NB4 (cell line): ENCODE data around the gene MEN1.

ENCODE experiments used
- DNase-seq: peaks from one replicate; pipeline ENCODE4 v3.0.0; 2010; ENCODE audit warnings: low read depth
- H3K4me3 ChIP-seq: one replicate; pipeline ENCODE4 v1.5.1; 2011; ENCODE audit warnings: mild to moderate bottlenecking, low read depth, low read length, moderate library complexity
- CTCF ChIP-seq: IDR thresholded peaks from one replicate; pipeline ENCODE4 v1.5.1; 2012; ENCODE audit warnings: low read depth, low read length
- MYC ChIP-seq: IDR thresholded peaks from 2 replicates; pipeline ENCODE4 v1.6.1; 2011; ENCODE audit warnings: low read depth, low read length
- POLR2A ChIP-seq: IDR thresholded peaks from 2 replicates; pipeline ENCODE4 v1.6.1; 2011; ENCODE audit warnings: mild to moderate bottlenecking; ENCODE audit not compliant: insufficient read length; ENCODE audit errors: extremely low read depth
- TF ChIP-seq, protein P1 (sequence below): IDR thresholded peaks from 2 replicates; pipeline ENCODE4 v1.6.1; 2011; ENCODE audit warnings: low read depth, low read length

The MEN1 gene

DNA sequence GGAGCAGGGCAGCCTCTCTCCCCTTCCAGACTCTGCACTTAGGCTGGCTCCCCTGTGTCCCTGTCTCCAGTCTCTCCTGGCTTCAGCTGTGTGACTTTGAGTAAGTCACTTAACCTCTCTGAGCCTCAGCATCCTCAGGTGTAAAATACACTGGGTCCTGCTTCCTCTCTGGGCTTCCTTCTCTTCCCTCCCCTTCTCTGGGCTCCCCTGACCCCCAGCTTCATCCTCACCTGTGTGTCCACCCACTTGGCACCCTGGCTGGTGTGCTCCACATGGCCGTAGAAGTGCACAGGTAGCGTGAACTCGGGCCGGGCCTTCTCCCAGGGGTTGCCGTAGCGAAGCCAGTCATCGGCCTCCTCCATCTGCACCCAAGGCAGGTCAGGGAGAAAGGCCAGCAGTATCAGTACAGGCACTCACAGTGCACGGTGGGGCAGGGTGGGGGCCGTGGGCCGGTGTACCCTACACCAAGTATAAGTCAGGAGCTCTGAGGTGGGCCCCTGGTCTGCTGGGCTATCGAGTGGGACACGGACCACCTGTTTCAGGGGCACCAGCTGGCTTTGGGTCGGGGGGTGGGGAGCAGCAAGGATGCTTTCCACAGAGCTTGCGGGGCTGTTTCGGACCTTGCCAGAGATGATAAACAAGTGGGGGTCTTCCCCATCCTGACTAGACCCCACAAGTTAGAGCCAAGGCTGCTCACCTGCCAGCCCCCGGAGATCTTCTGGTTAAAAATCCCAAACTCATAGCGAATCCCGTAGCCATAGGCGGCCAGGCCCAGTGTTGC lies 52.6 kb downstream of the MEN1 start:
- TF ChIP-seq POLR2A, result no peak
- TF ChIP-seq CTCF, result no peak
- TF ChIP-seq, protein P1, sequence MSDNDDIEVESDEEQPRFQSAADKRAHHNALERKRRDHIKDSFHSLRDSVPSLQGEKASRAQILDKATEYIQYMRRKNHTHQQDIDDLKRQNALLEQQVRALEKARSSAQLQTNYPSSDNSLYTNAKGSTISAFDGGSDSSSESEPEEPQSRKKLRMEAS, result no peak
- TF ChIP-seq MYC, result no peak
- DNase-seq, result no peak
- H3K4me3 ChIP-seq, result no peak overlapping the region

DNA sequence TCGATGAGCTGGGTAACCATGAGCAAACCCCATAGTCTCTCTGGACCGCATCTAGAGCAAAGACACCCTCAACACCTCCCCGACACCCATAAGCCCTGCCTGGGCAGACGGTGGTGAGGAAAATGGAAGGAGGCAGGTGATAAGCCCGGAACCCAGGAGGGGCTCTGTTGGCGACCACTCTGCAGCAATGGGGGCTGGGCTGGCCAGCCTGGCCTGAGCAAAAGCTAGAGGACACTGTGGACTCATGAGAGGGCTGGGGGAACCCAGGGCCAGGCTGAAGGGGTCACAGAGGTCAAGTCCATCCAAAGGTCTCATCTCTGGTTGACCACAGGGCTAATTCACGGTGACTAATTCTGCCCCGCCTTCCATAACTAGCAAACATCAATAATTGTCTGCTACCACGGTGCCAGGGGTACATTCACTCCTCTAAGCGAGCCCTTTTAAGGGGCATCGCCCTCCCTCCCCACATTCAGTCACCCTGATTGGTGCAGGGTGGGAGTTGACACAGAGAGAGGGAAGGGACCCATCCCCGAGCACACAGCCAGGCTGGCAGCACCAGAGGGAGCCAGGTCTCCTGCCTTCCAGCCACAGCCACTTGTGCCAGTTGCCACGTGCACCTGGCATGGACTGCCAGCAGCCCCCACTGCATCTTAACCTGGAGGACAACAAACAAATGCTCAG lies 54.5 kb downstream of the MEN1 start:
- no peak for DNase-seq
- TF ChIP-seq, protein P1, result no peak
- TF ChIP-seq CTCF (no peak), MYC (no peak), POLR2A (no peak)
- no peak overlapping the region for H3K4me3 ChIP-seq

- no peak overlapping the region for H3K4me3 ChIP-seq
- DNase-seq, result no peak
- TF ChIP-seq, protein P1, result no peak
- TF ChIP-seq POLR2A (no peak), MYC (no peak)
Observed at GRCh38 chr11:64754919-64755662, 55.3 kb downstream of the MEN1 start.

DNA sequence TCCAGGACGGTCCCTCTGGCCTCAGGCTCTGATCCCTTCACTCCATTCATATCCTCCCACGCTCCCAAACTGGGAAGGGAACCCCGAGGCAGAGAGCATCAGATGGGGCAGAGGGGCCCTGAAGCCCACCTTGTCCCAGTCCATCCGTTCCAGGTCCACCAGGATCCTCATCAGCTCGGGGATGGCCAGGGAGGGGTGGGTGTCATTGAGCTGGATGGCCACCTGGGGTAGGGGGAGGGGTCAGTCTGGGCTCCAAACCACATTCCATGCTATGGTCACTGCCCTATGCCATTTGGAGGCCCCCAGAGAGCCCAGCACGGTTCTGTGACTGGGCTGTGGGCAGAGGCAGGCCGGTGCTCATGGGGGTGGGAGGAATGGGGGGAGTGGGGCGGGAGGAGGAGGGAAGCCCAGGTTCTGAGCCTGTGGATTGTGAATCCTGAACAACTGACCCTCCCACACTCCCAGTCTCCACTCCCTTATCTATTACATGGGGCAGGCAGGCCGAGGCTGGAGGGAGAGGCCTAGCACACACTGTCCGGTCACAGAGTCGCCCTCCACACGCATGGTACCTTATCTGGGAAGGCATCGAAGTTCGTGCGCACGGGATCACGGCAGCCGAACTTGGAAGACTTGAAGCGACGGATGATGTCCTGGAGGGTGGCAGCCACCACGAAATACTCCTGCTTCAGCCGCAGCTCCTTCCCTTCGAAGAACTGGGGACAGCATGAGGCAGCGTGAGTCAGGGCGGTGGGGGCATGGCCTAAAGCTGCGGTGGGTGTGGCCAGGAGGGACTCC lies 56.0 kb downstream of the MEN1 start:
- TF ChIP-seq, protein P1, result no peak
- no peak for TF ChIP-seq MYC
- TF ChIP-seq CTCF, result no peak
- no peak overlapping the region for H3K4me3 ChIP-seq
- DNase-seq, result no peak
